Tracheal epithelial cell (primary cell): ENCODE data around the gene USP16. TPM values are rescaled to one million over a fixed set of nuclear protein-coding genes. Genes with fewer than 3 reads are reported as not detected.

Experiments used
- total RNA-seq: library from RNA; depleted of rRNA; stranded (reverse); fragments of >200 nt; gene quantifications from 2 replicates; pipeline ENCODE4 v1.2.1, GENCODE V29; 2014

USP16 gene
- 22.9 and 37.5 TPM in 2 replicates for total RNA-seq

GRCh38 chr21:29024474-29025327 lies at the start of gene USP16:
TSS of gene USP16 (plus strand) at chr21:29024668. CDS start at chr21:29027914, 3,246 bp downstream.

GRCh38 chr21:28992526-28993292 lies 31.8 kb upstream of the USP16 start, which contains the start of gene LTN1:
TSS of gene LTN1 (minus strand) at chr21:28992877. CDS start at chr21:28992805, 72 bp downstream.

DNA sequence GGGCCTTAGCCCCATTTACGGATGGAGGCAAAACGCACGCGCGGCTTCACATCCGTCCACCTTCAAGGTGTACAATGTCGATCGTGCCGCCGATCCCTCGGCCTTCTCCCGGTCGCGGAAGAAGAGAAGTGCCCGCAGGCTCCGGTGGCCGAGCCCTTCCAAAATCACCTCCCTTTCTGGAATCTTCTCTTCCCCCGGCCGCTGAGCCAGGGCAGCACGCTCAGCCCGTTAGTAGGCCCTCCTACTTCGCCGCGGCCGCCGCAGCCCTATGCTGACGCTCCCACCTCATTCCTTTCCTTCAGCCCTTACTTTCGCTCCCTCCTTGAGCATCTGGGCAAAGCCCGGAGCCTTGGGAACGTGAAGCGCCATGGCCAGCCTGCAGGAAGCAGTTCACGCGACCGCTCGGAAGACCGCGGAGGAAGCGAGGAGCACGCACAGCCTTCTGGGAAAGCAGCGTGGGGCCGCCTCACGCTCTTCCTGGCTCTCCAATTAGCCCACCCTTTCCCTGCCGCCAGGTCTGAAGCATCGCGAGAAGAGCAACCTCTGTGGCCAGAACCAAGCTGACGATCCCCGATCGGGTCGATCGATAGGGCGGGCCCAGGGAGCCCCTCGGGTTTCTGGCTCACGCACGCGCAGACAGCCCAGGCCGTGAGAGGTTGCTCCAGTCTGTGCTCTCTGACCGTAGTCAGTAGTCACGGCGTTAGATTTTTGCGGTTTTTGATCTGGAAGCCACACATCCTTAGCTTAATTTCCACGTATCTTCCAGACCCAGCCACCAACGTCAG lies 48.9 kb downstream of the USP16 start, which contains the start of gene CCT8:
Gene CCT8, minus strand, starts transcription at position 427 of the 785 bp plus-strand sequence. Its CDS starts 58 bp downstream, at position 369.

Other genes with a start within 250 kb of the USP16 start
- 36.1 and 41.6 TPM in 2 replicates for gene LTN1, start 31.8 kb upstream of the USP16 start, total RNA-seq
- 8.4 and 12.6 TPM in 2 replicates for gene RWDD2B, start 5.3 kb upstream of the USP16 start, total RNA-seq
- 277 and 286 TPM in 2 replicates for gene CCT8, start 49.0 kb downstream of the USP16 start, total RNA-seq
- gene MAP3K7CL, start 106.0 kb downstream of the USP16 start, total RNA-seq = 6.4 and 8.4 TPM in 2 replicates